Mesenchymal stem cell (in vitro differentiated cells and primary cell): ENCODE results near the gene SESN1.

Experiments used
- DNase-seq: peaks from one replicate; pipeline ENCODE4 v3.0.0-alpha.2; 2013
- H2AFZ ChIP-seq: one replicate; pipeline ENCODE4 v1.6.1; 2013; ENCODE audit warnings: low read depth, mild to moderate bottlenecking, control low read depth, inconsistent platforms, low read length, moderate library complexity
- H2AK5ac ChIP-seq: 2 replicates; pipeline ENCODE4 v1.6.1; 2013; ENCODE audit warnings: low read length, moderate library complexity, mild to moderate bottlenecking, inconsistent platforms; ENCODE audit not compliant: severe bottlenecking
- H2BK120ac ChIP-seq: one replicate; pipeline ENCODE4 v1.6.1; 2013; ENCODE audit warnings: low read depth, mild to moderate bottlenecking, inconsistent platforms, low read length, moderate library complexity
- H2BK12ac ChIP-seq, 2 experiments: one replicate each; pipeline ENCODE4 v1.6.1; 2013; ENCODE audit warnings: inconsistent platforms in 2 of 2, low read length in 2 of 2, mild to moderate bottlenecking in 2 of 2, moderate library complexity in 2 of 2, control low read depth in 1 of 2
- H2BK15ac ChIP-seq: one replicate; pipeline ENCODE4 v1.6.1; 2013; ENCODE audit warnings: mild to moderate bottlenecking, low read depth, inconsistent platforms; ENCODE audit not compliant: poor library complexity, severe bottlenecking
- H2BK5ac ChIP-seq: 2 replicates; pipeline ENCODE4 v1.6.1; 2013; ENCODE audit warnings: low read depth, mild to moderate bottlenecking, low read length, control low read depth, inconsistent platforms; ENCODE audit not compliant: poor library complexity, severe bottlenecking
- H3K14ac ChIP-seq, 2 experiments: one replicate each; pipeline ENCODE4 v1.6.1; 2013; ENCODE audit warnings: inconsistent platforms in 2 of 2, low read length in 2 of 2, control low read depth in 1 of 2, mild to moderate bottlenecking in 1 of 2, moderate library complexity in 1 of 2
- H3K18ac ChIP-seq, 2 experiments: one replicate each; pipeline ENCODE4 v1.6.1; 2013; ENCODE audit warnings: inconsistent platforms in 2 of 2, low read length in 2 of 2, control low read depth in 1 of 2, low read depth in 1 of 2, mild to moderate bottlenecking in 1 of 2
- H3K23ac ChIP-seq, 2 experiments: one replicate each; pipeline ENCODE4 v1.6.1; 2013; ENCODE audit warnings: inconsistent platforms in 2 of 2, low read length in 2 of 2, mild to moderate bottlenecking in 2 of 2, moderate library complexity in 2 of 2, control low read depth in 1 of 2
- H3K27ac ChIP-seq: 2 replicates; pipeline ENCODE4 v1.5.1; 2013; ENCODE audit warnings: mild to moderate bottlenecking, moderate library complexity, low read length, control low read depth, inconsistent platforms; ENCODE audit not compliant: poor library complexity, severe bottlenecking
- H3K27me3 ChIP-seq, 2 experiments: 2 replicates each; pipeline versions ENCODE4 v1.6.1 to v1.7.0; 2013; ENCODE audit warnings: low read length in 2 of 2, mild to moderate bottlenecking in 2 of 2, moderate library complexity in 2 of 2, control low read depth in 1 of 2, inconsistent platforms in 1 of 2; ENCODE audit not compliant: control insufficient read depth in 1 of 2, insufficient read depth in 1 of 2
- H3K36me3 ChIP-seq, 2 experiments: 2 replicates each; pipeline versions ENCODE4 v1.6.1 to v1.7.0; 2013; ENCODE audit warnings: low read length in 2 of 2, control low read depth in 1 of 2, inconsistent platforms in 1 of 2, low read depth in 1 of 2, mild to moderate bottlenecking in 1 of 2; ENCODE audit not compliant: insufficient read depth in 2 of 2, control insufficient read depth in 1 of 2
- H3K4ac ChIP-seq, 2 experiments: one replicate each; pipeline ENCODE4 v1.6.1; 2013; ENCODE audit warnings: inconsistent platforms in 2 of 2, low read length in 2 of 2, mild to moderate bottlenecking in 2 of 2, moderate library complexity in 2 of 2, control low read depth in 1 of 2, low read depth in 1 of 2
- H3K4me1 ChIP-seq: 2 replicates; pipeline ENCODE4 v1.6.1; 2013; ENCODE audit warnings: low read depth, low read length, control low read depth; ENCODE audit not compliant: control insufficient read depth, insufficient read depth
- H3K4me2 ChIP-seq: 2 replicates; pipeline ENCODE4 v1.6.1; 2013; ENCODE audit warnings: low read length, mild to moderate bottlenecking, inconsistent platforms; ENCODE audit not compliant: poor library complexity, severe bottlenecking
- H3K4me3 ChIP-seq, 2 experiments: 2 replicates each; pipeline versions ENCODE4 v1.5.1 to v1.7.0; 2013; ENCODE audit warnings: low read length in 2 of 2, mild to moderate bottlenecking in 2 of 2, control low read depth in 1 of 2, low read depth in 1 of 2; ENCODE audit not compliant: insufficient read depth in 1 of 2
- H3K79me1 ChIP-seq: replicated peaks from 2 replicates; pipeline ENCODE4 v1.6.1; 2013; ENCODE audit warnings: mild to moderate bottlenecking, control low read depth, low read length, inconsistent platforms; ENCODE audit not compliant: poor library complexity, severe bottlenecking
- H3K9ac ChIP-seq: 2 replicates; pipeline ENCODE4 v1.7.0; 2013; ENCODE audit warnings: mild to moderate bottlenecking, low read length, moderate library complexity
- H3K9me3 ChIP-seq: 2 replicates; pipeline ENCODE4 v1.7.0; 2013; ENCODE audit warnings: mild to moderate bottlenecking, low read length; ENCODE audit not compliant: control insufficient read depth
- H4K8ac ChIP-seq: one replicate; pipeline ENCODE4 v1.6.1; 2013; ENCODE audit warnings: inconsistent platforms, mild to moderate bottlenecking, low read length, moderate library complexity
- H4K91ac ChIP-seq: one replicate; pipeline ENCODE4 v1.6.1; 2013; ENCODE audit warnings: mild to moderate bottlenecking, low read length, inconsistent platforms
- WGBS: methylation state at CpG from one replicate; pipeline ENCODE4 v1.1.7; 2013; ENCODE audit warnings: mixed read lengths; 5-methylcytosine and 5-hydroxymethylcytosine counted together

Gene SESN1

GRCh38 chr6:109048176-109048575, 46.5 kb downstream of the SESN1 start:
- peaks cover 15% of the 10 kb centered on the region for H3K79me1 ChIP-seq
- 60% methylated on average over 1 of the region's 1 CpG for WGBS
- DNase-seq = no peak

GRCh38 chr6:109045493-109045892, 49.2 kb downstream of the SESN1 start:
- Histone ChIP-seq H2AK5ac (no peak overlapping the region), H3K27me3 (no peaks in the 10 kb centered on the region), H3K23ac (no peak overlapping the region), H3K14ac (no peak overlapping the region), H3K4me2 (no peak overlapping the region), H2BK5ac (no peak overlapping the region), H2BK15ac (no peak overlapping the region), H3K79me1 (peaks cover 13% of the 10 kb centered on the region), H3K4me1 (no peaks in the 10 kb centered on the region), H3K36me3 (peaks cover 0 to 5% of the 10 kb centered on the region in 2 experiments), H3K18ac (no peak overlapping the region), H3K4ac (no peak overlapping the region), H3K9ac (no peak overlapping the region), H4K8ac (no peak overlapping the region), H2AFZ (no peak overlapping the region), H3K4me3 (no peak overlapping the region), H2BK120ac (no peak overlapping the region), H4K91ac (no peak overlapping the region), H3K9me3 (no peaks in the 10 kb centered on the region), H3K27ac (no peak overlapping the region), H2BK12ac (no peak overlapping the region)
- 95% methylated on average over 1 of the region's 1 CpG for WGBS
- DNase-seq = no peak

More at GRCh38 chr6:109048176-109048575, 46.5 kb downstream of the SESN1 start:
- Histone ChIP-seq H2AK5ac (no peak overlapping the region), H3K18ac (no peak overlapping the region), H2BK15ac (no peak overlapping the region), H2BK120ac (no peak overlapping the region), H3K4me1 (no peaks in the 10 kb centered on the region), H4K91ac (no peak overlapping the region), H2BK5ac (no peak overlapping the region), H3K27ac (no peak overlapping the region), H2BK12ac (no peak overlapping the region), H3K4me2 (no peak overlapping the region), H3K9ac (no peak overlapping the region), H3K9me3 (no peaks in the 10 kb centered on the region), H3K4ac (no peak overlapping the region), H3K14ac (no peak overlapping the region), H4K8ac (no peak overlapping the region), H3K27me3 (no peaks in the 10 kb centered on the region), H2AFZ (no peak overlapping the region), H3K4me3 (no peak overlapping the region), H3K36me3 (peaks cover 0 to 5% of the 10 kb centered on the region in 2 experiments), H3K23ac (no peak overlapping the region)

- no peak overlapping the region for H2BK15ac ChIP-seq
- H3K79me1 ChIP-seq = peaks cover 6% of the 10 kb centered on the region
- H3K4me2 ChIP-seq = no peak overlapping the region
- H2BK5ac ChIP-seq = no peak overlapping the region
- H3K4ac ChIP-seq = no peak overlapping the region
- no peaks in the 10 kb centered on the region for H3K4me1 ChIP-seq
- H4K8ac ChIP-seq = no peak overlapping the region
- no peak overlapping the region for H3K9ac ChIP-seq
- H2AK5ac ChIP-seq = no peak overlapping the region
- no peak overlapping the region for H2AFZ ChIP-seq
- no peaks in the 10 kb centered on the region for H3K36me3 ChIP-seq
- no peak overlapping the region for H3K27ac ChIP-seq
- no peak overlapping the region for H4K91ac ChIP-seq
- H3K23ac ChIP-seq = no peak overlapping the region
- no peak overlapping the region for H3K4me3 ChIP-seq
- no peak overlapping the region for H3K14ac ChIP-seq
- no peak overlapping the region for H3K18ac ChIP-seq
- DNase-seq = peak; percentile 46
- no peaks in the 10 kb centered on the region for H3K9me3 ChIP-seq
- H2BK120ac ChIP-seq = no peak overlapping the region
- 80% methylated on average over 1 of the region's 2 CpGs for WGBS
- no peak overlapping the region for H2BK12ac ChIP-seq
- H3K27me3 ChIP-seq = no peaks in the 10 kb centered on the region
Measured at GRCh38 chr6:109039795-109040194, 54.9 kb downstream of the SESN1 start.

GRCh38 chr6:109038837-109039398, 55.7 kb downstream of the SESN1 start:
- Histone ChIP-seq H3K4me3 (no peak overlapping the region), H3K4me1 (no peaks in the 10 kb centered on the region), H3K4ac (no peak overlapping the region), H2BK120ac (no peak overlapping the region), H3K27ac (no peak overlapping the region), H3K9ac (no peak overlapping the region), H2BK12ac (no peak overlapping the region), H3K14ac (no peak overlapping the region), H3K27me3 (no peaks in the 10 kb centered on the region), H2BK5ac (no peak overlapping the region), H2AFZ (no peak overlapping the region), H4K8ac (no peak overlapping the region), H3K79me1 (peaks cover 8% of the 10 kb centered on the region), H4K91ac (no peak overlapping the region), H3K4me2 (no peak overlapping the region), H2AK5ac (no peak overlapping the region), H2BK15ac (no peak overlapping the region), H3K18ac (no peak overlapping the region), H3K23ac (no peak overlapping the region), H3K36me3 (no peaks in the 10 kb centered on the region), H3K9me3 (no peaks in the 10 kb centered on the region)
- no peak for DNase-seq
